ENCODE data around the gene CITED4.
A peak's percentile ranks its signal among the peaks of the same experiment; 100 is the strongest.

Gene CITED4, protein sequence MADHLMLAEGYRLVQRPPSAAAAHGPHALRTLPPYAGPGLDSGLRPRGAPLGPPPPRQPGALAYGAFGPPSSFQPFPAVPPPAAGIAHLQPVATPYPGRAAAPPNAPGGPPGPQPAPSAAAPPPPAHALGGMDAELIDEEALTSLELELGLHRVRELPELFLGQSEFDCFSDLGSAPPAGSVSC

DNA sequence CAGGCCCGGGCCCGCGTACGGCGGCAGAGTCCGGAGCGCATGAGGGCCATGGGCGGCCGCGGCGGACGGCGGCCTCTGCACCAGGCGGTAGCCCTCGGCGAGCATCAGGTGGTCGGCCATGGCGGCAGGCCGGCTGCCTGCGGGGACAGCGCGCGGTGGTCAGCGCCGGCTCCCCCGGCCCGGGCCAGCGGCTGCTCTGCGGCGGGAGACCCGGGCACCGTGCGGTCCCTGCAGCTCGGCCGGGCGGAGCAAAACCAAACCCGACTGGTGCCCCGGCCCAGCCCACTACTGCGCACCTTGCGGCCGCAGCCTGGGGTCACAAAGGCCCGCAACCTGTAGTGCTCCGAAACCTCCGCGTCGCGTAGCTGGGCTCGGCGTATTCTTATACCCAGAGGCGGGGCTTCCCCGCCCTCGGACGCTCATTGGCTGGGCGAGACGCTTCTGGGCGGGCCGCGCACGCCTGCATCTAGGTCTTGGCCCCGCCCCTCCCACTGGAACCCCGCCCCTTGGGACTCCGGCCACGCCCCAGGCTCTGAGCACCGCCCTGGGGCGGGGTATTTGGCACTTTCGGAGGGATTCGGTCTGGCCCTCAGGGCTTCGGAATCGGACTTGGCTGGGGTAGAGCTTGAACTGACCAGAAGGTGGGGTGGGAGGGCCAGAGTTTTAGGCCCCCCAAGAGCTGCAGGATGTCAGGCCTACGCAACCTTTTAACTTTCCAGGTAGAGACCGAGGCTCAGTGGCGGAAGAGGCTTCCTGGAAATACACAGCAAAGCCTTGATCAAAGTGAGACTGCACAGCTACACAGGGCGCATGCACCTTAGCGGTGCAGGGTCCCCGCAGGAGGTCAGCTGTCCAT is at the start of gene CITED4:
Gene CITED4, minus strand, starts transcription at position 356 of the 856 bp plus-strand sequence. Its CDS starts 236 bp downstream, at position 120.
- Histone ChIP-seq H3K4me2 (ENCODE audit: insufficient read depth, low read length) (no peak within 1 kb of the TSS), H4K20me1 (ENCODE audit: insufficient read depth, low read length) (no peaks in the 10 kb centered on the region), H3K4me3 (ENCODE audit: low read depth in 1 of 2, low read length in 2 of 2) (no peak within 1 kb of the TSS), H2AFZ (ENCODE audit: low read depth, low read length) (no peak within 1 kb of the TSS), H3K27ac (ENCODE audit: low read length) (no peak within 1 kb of the TSS), H3K36me3 (ENCODE audit: insufficient read depth, low read length) (no peaks in the 10 kb centered on the region), H3K9me3 (ENCODE audit: insufficient read depth, low read length, severe bottlenecking) (no peaks in the 10 kb centered on the region), H3K4me1 (ENCODE audit: insufficient read depth, low read length) (no peaks in the 10 kb centered on the region), H3K9ac (ENCODE audit: low read depth, low read length) (no peak within 1 kb of the TSS), H3K79me2 (ENCODE audit: insufficient read depth, low read length) (no peaks in the 10 kb centered on the region), H3K27me3 (ENCODE audit: insufficient read depth, low read length, poor library complexity) (no peaks in the 10 kb centered on the region)
- peak; percentile 58 for DNase-seq
- ATAC-seq (ENCODE audit: insufficient read depth, low read depth), result peak; percentile 87
- no peak for TF ChIP-seq EZH2 (IDR thresholded peaks at IDR 0.05; ENCODE audit: borderline replicate concordance, low read depth, low read length, severe bottlenecking)
- TF ChIP-seq, protein P1, sequence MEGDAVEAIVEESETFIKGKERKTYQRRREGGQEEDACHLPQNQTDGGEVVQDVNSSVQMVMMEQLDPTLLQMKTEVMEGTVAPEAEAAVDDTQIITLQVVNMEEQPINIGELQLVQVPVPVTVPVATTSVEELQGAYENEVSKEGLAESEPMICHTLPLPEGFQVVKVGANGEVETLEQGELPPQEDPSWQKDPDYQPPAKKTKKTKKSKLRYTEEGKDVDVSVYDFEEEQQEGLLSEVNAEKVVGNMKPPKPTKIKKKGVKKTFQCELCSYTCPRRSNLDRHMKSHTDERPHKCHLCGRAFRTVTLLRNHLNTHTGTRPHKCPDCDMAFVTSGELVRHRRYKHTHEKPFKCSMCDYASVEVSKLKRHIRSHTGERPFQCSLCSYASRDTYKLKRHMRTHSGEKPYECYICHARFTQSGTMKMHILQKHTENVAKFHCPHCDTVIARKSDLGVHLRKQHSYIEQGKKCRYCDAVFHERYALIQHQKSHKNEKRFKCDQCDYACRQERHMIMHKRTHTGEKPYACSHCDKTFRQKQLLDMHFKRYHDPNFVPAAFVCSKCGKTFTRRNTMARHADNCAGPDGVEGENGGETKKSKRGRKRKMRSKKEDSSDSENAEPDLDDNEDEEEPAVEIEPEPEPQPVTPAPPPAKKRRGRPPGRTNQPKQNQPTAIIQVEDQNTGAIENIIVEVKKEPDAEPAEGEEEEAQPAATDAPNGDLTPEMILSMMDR (IDR thresholded peaks at IDR 0.05; ENCODE audit: borderline replicate concordance, extremely low read depth, low read length, poor library complexity, severe bottlenecking), result no peak

DNA sequence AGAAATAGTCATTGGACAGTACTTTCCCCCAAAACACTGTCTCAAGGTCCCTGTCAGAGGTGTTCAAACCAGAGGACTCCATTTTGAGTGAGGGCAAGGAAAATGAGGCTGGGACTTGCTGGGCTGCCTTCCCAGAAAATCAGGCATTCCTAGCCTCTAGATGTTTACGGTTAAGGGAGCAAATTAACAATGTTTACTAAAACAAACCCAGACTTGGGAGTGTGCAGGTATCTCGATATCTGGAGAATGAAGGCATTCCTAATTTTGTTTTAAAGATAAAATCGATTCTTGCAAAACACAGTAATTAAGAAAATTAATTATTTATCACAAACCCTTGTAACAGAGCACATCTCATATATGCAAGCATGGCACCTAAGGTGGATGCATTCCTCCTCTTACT is 48.9 kb upstream of the CITED4 start:
- Histone ChIP-seq H3K9me3 (ENCODE audit: insufficient read depth, low read length, severe bottlenecking) (no peaks in the 10 kb centered on the region), H3K4me2 (ENCODE audit: insufficient read depth, low read length) (no peak overlapping the region), H3K9ac (ENCODE audit: low read depth, low read length) (no peak overlapping the region), H3K4me1 (ENCODE audit: insufficient read depth, low read length) (no peaks in the 10 kb centered on the region), H3K4me3 (ENCODE audit: low read depth in 1 of 2, low read length in 2 of 2) (no peak overlapping the region), H3K79me2 (ENCODE audit: insufficient read depth, low read length) (no peaks in the 10 kb centered on the region), H3K36me3 (ENCODE audit: insufficient read depth, low read length) (no peaks in the 10 kb centered on the region), H3K27me3 (ENCODE audit: insufficient read depth, low read length, poor library complexity) (no peaks in the 10 kb centered on the region), H2AFZ (ENCODE audit: low read depth, low read length) (no peak overlapping the region), H4K20me1 (ENCODE audit: insufficient read depth, low read length) (no peaks in the 10 kb centered on the region), H3K27ac (ENCODE audit: low read length) (no peak overlapping the region)
- ATAC-seq (ENCODE audit: insufficient read depth, low read depth) (no peak), DNase-seq (no peak)
- no peak for TF ChIP-seq EZH2 (IDR thresholded peaks at IDR 0.05; ENCODE audit: borderline replicate concordance, low read depth, low read length, severe bottlenecking)
- TF ChIP-seq, protein P1 (IDR thresholded peaks at IDR 0.05; ENCODE audit: borderline replicate concordance, extremely low read depth, low read length, poor library complexity, severe bottlenecking), result no peak

DNA sequence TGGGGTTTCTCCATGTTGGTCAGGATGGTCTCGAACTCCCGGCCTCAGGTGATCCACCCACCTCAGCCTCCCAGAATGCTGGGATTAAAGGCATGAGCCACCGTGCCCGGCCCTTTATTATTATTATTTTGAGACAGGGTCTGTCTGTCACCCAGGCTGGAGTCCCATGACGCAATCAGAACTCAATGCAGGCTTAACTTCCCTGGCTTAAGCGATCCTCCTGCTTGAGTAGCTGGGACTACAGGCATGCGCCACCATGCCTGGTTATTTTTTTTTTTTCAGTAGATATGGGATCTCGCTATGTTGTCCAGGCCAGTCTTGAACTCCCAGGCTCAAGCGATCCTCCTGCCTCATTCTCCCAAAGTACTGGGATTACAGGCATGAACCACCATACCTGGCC is 47.1 kb upstream of the CITED4 start:
- TF ChIP-seq, protein P1 (IDR thresholded peaks at IDR 0.05; ENCODE audit: borderline replicate concordance, extremely low read depth, low read length, poor library complexity, severe bottlenecking), result no peak
- no peak for TF ChIP-seq EZH2 (IDR thresholded peaks at IDR 0.05; ENCODE audit: borderline replicate concordance, low read depth, low read length, severe bottlenecking)
- no peak overlapping the region for H2AFZ ChIP-seq (ENCODE audit: low read depth, low read length)
- H3K9ac ChIP-seq (ENCODE audit: low read depth, low read length), result no peak overlapping the region

More for the DNA sequence above, 47.1 kb upstream of the CITED4 start:
- Histone ChIP-seq H3K4me2 (ENCODE audit: insufficient read depth, low read length) (no peak overlapping the region), H3K36me3 (ENCODE audit: insufficient read depth, low read length) (no peaks in the 10 kb centered on the region), H3K9me3 (ENCODE audit: insufficient read depth, low read length, severe bottlenecking) (no peaks in the 10 kb centered on the region), H3K27me3 (ENCODE audit: insufficient read depth, low read length, poor library complexity) (no peaks in the 10 kb centered on the region), H3K79me2 (ENCODE audit: insufficient read depth, low read length) (no peaks in the 10 kb centered on the region), H4K20me1 (ENCODE audit: insufficient read depth, low read length) (no peaks in the 10 kb centered on the region), H3K4me3 (ENCODE audit: low read depth in 1 of 2, low read length in 2 of 2) (no peak overlapping the region), H3K27ac (ENCODE audit: low read length) (no peak overlapping the region), H3K4me1 (ENCODE audit: insufficient read depth, low read length) (no peaks in the 10 kb centered on the region)
- DNase-seq (no peak), ATAC-seq (ENCODE audit: insufficient read depth, low read depth) (no peak)

Data from DND-41 (cell line).